H4 (cell line): Measurements from ENCODE around the gene USP40. TPM values are rescaled to one million over a fixed set of nuclear protein-coding genes. Genes with fewer than 3 reads are reported as not detected.

Experiments used
- DNase-seq: peaks from one replicate; pipeline ENCODE4 v3.0.0-alpha.2; 2015; ENCODE audit warnings: low spot score
- total RNA-seq: library from RNA; depleted of rRNA; stranded (reverse); fragments of >200 nt; shearing (Covaris generic); gene quantifications from 2 replicates; pipeline ENCODE4 v1.2.3, GENCODE V29; 2014

USP40 gene
- total RNA-seq, 1 experiment from 2014 or later: 20.6 TPM

- DNase-seq: no peak
Measured at GRCh38 chr2:233444501-233444900, 122.1 kb downstream of the USP40 start.

- DNase-seq: peak; percentile 71
Measured at GRCh38 chr2:233443511-233444183, 122.9 kb downstream of the USP40 start.

- no peak for DNase-seq
Measured at GRCh38 chr2:233442028-233442310, 124.6 kb downstream of the USP40 start.

- DNase-seq: no peak
Measured at GRCh38 chr2:233441161-233442027, 125.2 kb downstream of the USP40 start.

GRCh38 chr2:233440714-233441113, 125.9 kb downstream of the USP40 start:
- no peak for DNase-seq

- no peak for DNase-seq
Measured at GRCh38 chr2:233440314-233440713, 126.3 kb downstream of the USP40 start.

GRCh38 chr2:233439191-233439590, 127.4 kb downstream of the USP40 start:
- DNase-seq: no peak

GRCh38 chr2:233438573-233439147, 127.9 kb downstream of the USP40 start:
- DNase-seq: no peak

- no peak for DNase-seq
Measured at GRCh38 chr2:233437439-233437955, 129.1 kb downstream of the USP40 start.

GRCh38 chr2:233436691-233437438, 129.7 kb downstream of the USP40 start:
- DNase-seq: no peak

GRCh38 chr2:233436191-233436581, 130.4 kb downstream of the USP40 start:
- no peak for DNase-seq

- no peak for DNase-seq
Measured at GRCh38 chr2:233435436-233436190, 131.0 kb downstream of the USP40 start.

GRCh38 chr2:233434666-233435330, 131.8 kb downstream of the USP40 start:
- no peak for DNase-seq

GRCh38 chr2:233433794-233434193, 132.8 kb downstream of the USP40 start:
- DNase-seq: no peak

- no peak for DNase-seq
Measured at GRCh38 chr2:233433029-233433428, 133.6 kb downstream of the USP40 start.

- DNase-seq: no peak
Measured at GRCh38 chr2:233430651-233431050, 135.9 kb downstream of the USP40 start.

- no peak for DNase-seq
Measured at GRCh38 chr2:233430081-233430480, 136.5 kb downstream of the USP40 start.

- no peak for DNase-seq
Measured at GRCh38 chr2:233429175-233429897, 137.2 kb downstream of the USP40 start.

GRCh38 chr2:233428438-233428837, 138.1 kb downstream of the USP40 start:
- no peak for DNase-seq

- DNase-seq: no peak
Measured at GRCh38 chr2:233428008-233428407, 138.6 kb downstream of the USP40 start.
